T47D (cell line): ENCODE data around the gene RAB6B.

Experiments
- DNase-seq, 2 experiments: peaks; one replicate each; pipeline versions ENCODE4 v3.0.0 to v3.0.0-alpha.2; 2011 to 2012; ENCODE audit warnings: low read depth in 1 of 2, low spot score in 1 of 2
- JUND ChIP-seq: IDR thresholded peaks from 2 replicates; pipeline ENCODE4 v1.6.1; 2012; ENCODE audit warnings: low read depth
- in situ Hi-C: cut with HindIII; loops from 2 replicates; pipeline ENCODE4 v1.10.0; 2016; ENCODE audit warnings: low sequenced_read_pairs, low pct_unique_long_range_greater_than_20kb

Gene RAB6B

GRCh38 chr3:133887803-133888703, 7.6 kb downstream of the RAB6B start:
- DNase-seq = no peak
- in situ Hi-C loops = no loop called here
- no peak for TF ChIP-seq JUND

GRCh38 chr3:133887074-133887802, 8.4 kb downstream of the RAB6B start:
- DNase-seq = no peak
- in situ Hi-C loops = no loop called here
- TF ChIP-seq JUND = no peak

- in situ Hi-C loops = no loop called here
- no peak for DNase-seq
Observed at GRCh38 chr3:133886031-133886722, 9.5 kb downstream of the RAB6B start.

GRCh38 chr3:133884887-133885711, 10.6 kb downstream of the RAB6B start:
- no peak for DNase-seq
- no peak for TF ChIP-seq JUND
- in situ Hi-C loops = no loop called here

More at GRCh38 chr3:133886031-133886722, 9.5 kb downstream of the RAB6B start:
- no peak for TF ChIP-seq JUND

GRCh38 chr3:133884054-133884886, 11.4 kb downstream of the RAB6B start:
- in situ Hi-C loops = no loop called here
- DNase-seq = no peak
- TF ChIP-seq JUND = no peak

GRCh38 chr3:133883641-133884040, 12.0 kb downstream of the RAB6B start:
- in situ Hi-C loops = no loop called here
- TF ChIP-seq JUND = no peak
- DNase-seq = no peak

GRCh38 chr3:133882986-133883586, 12.6 kb downstream of the RAB6B start:
- in situ Hi-C loops = no loop called here
- no peak for TF ChIP-seq JUND
- no peak for DNase-seq

- TF ChIP-seq JUND = no peak
- no peak for DNase-seq
- in situ Hi-C loops = no loop called here
Observed at GRCh38 chr3:133881939-133882825, 13.5 kb downstream of the RAB6B start.

- no peak for TF ChIP-seq JUND
- in situ Hi-C loops = no loop called here
- DNase-seq = no peak
Observed at GRCh38 chr3:133881492-133881891, 14.2 kb downstream of the RAB6B start.

GRCh38 chr3:133880886-133881455, 14.7 kb downstream of the RAB6B start:
- no peak for DNase-seq
- in situ Hi-C loops = no loop called here
- TF ChIP-seq JUND = no peak
